HG03103 (cell line): ENCODE results near the gene PLN.

ENCODE experiments used
- ATAC-seq: cut with Tn5 transposase; IDR thresholded peaks from one replicate; pipeline ENCODE4 v1.9.1; 2021; ENCODE audit warnings: low read depth; ENCODE audit not compliant: unreplicated experiment

PLN gene

DNA sequence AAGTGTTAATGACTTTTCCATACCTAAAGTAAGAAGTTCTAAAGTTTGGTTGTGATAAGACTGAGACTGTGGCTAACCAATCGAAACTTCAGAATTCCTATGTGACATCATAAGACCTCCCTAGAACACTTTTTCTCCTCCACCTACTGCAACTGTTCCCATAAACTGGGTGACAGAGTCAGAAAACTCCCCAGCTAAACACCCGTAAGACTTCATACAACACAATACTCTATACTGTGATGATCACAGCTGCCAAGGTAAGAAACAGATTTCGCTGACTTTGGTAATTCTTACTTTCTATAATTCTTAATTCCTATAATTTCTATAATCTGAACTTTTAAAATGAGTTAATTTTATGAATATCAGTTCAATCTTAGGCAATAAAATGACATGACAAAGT is at the start of gene PLN:
PLN (plus strand) TSS at position 161 of the 400 bp plus-strand sequence. CDS start 10,626 bp downstream, outside the sequence.
- no peak for ATAC-seq

DNA sequence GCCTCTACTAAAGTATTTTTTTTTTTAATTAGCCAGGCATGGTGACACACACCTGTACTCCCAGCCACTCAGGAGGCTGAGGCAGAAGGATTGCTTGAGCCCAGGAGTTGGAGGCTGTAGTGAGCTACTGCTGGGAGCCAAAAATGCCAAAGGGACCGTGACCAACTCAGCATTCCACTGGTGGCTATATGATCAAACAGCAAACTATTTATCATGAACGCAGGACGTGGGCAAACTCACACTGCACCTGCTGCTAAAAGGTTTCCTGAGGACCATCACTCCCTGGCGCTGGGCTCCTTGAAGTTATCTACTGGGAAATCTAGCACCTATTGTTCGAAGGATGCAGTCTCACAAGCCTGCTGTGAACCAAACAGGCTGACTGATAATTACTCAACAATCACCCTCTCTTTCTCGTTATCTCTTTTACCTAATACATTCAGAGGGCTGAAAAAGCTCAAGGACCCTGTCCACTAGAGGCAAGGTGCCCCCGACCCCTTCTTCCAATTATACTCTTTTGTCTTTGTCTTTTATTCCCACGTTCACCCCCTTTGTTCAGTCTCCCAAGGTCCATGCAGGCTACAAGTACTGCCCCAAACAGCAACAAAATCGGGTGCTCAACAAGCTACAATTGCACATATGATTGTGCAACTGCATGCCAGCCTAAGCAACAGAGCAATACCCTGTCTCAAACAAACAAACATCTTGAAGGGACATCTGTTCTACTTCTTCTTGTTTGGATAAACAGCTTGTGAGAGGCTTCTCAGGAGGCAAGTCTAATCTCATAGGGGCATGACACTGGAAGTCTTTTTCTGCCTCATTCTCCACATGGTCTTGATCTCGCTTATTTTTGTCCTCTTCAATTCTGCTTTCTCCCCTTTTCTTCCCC is 47.7 kb upstream of the PLN start:
- ATAC-seq, result no peak

DNA sequence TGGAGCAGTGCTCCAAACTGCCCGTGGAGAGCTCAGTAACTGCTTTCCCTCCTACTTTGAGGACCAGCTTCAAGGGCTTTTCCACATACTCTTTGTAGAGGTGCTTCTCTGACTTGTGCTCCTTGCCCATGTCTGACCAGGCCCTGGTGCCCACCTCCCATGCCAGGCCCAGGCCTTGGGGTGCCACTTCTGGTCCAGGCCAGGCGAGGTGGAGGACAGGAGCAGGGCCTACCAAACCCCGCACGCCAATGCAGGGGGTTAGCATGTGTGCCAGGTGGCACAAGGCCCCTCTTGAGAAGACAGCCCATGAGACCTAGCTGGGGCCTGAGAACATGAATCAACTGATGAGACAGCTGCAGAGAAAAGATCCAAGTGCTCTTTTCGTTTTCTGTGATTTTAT is 47.0 kb upstream of the PLN start:
- ATAC-seq, result no peak

DNA sequence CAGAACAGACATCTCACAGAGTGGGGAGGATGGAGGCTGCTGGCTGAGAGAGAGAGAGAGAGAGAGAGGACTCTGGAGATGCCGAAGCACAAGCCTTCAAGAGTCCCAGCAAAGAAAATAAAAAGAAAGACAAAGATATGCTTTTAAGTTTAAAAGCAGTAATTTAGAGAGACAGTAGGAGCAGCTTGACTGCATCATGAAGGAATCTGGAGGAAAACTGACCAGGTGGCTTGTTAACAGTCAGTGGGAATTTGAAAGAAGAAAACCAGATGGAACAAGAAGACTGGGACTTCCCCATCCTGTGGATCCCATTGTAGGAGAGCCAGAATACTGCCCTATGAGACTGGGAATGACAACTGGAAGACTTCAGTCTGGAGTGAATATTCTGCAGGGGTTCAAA is 46.3 kb upstream of the PLN start:
- no peak for ATAC-seq

DNA sequence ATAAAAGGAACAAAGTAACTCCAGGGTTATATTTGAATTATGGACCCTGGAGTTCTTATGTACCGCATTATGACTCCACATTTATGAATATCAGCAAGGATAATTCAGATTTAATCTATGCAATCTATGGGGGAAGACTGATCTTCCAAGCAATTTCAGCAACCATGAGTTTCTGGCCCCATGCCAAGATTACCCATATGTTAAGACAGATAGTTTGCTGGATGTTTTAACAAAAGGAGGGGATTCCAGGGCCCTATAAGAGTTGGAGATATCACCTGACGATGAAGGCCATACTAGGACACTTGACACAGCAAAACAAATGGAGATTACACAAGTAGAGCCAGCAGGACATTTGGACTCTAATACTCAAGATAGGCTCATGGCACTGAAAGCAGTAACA is 45.9 kb upstream of the PLN start:
- ATAC-seq, result no peak

DNA sequence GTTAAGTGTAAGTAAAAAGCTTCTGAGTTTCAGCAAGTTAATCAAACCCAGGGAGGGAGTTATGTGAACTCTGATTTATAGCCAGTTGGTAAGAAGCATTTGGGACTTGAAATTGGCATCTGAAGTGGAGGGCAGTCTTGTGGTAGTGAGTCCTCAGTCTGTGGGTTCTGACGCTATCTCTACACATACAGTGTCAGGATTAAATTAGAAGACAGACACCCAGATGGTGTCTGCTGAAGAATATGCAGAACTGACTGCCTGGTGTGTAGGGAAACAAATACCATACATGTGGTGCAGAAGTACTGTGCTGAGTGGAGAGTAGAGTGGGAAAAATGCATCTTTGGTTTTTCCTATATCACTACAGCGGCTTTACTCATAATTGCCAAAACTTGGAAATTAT is 43.5 kb upstream of the PLN start:
- no peak for ATAC-seq

DNA sequence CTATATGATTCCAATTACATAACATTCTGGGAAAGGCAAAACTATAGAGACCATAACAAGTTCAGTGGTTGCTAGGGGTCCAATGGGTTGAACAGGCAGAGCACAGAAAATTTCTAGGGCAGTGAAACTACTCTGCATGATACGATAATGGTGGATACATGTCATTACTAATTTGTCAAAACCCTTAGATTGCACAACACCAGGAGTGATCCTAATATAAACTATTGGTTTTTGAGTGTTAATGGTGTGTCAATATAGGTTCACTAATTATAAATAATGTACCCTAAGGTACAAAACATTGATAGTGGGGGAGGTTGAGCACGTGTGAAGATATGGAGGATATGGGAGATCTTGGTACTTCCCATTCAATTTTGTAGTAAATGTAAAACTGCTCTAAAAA is 42.4 kb upstream of the PLN start:
- no peak for ATAC-seq

DNA sequence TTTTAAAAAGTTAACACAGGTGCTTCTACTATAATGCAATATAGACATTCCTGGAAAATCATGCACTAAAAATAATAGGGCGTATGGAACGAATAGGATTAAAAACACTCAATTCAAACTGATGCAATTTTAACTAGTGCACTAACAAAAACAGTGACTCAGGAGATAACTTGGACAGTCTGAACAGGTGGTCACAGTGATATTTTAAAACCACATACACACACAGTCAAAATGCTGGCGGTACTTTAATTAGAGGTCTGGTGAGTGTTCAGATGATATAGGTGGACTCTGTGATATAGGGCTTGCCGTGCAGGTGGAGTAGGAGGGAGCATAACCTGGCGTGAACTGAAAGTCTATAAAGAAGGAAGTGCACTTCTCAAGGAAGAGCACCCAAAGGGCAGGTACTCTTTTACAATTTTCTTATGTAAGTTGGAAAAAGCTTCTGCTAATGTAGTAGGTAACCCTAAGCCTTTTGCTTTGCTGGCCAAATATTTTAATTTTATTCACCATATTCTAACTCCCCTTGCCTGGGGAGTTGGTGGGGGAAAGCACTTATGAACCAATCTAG is 41.9 kb upstream of the PLN start:
- ATAC-seq, result no peak

DNA sequence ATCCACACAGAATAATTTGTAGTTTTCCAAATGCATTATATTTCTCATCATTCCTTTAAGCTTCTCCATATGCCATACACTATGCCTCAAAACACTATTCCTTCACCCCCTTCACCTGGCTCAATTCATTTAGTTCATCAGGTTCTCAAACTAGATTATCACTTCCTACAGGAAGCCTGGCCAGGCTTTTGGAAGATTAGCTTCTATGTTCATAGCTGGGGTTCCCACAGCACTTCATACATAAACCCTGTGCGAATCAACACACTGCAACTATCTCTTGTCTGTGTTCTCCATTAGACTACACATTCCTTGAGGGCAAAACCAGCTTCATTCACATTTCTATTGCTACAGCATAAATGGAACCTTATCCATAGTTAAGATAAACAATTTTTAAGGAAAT is 40.5 kb upstream of the PLN start:
- no peak for ATAC-seq

DNA sequence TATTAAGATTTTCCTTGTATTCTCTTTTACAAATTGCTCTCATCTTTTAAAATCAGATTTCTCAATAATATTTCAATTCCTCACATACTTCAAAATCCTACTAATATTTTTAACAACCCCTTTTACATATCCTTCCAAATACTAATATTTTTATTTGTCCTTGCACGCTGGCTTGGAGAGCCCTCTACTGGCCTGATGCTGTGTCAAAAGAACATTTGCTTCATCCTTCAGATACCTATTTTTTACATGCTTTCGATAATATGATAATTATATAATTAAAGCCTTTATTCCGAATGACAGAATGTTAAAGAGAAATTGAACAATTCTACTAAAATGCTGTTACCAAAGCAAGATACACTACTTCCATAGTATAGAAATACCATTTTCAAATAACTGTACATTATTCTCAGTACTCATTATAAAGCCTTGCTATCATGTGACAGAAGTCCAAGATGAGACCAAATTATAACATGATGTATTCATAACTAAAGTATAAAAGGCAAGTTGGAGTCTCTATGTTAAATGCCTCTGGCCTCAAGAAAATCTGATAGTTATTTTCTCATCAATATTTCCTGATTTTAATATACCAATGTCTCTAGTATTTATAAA is 39.0 kb upstream of the PLN start:
- ATAC-seq, result no peak

DNA sequence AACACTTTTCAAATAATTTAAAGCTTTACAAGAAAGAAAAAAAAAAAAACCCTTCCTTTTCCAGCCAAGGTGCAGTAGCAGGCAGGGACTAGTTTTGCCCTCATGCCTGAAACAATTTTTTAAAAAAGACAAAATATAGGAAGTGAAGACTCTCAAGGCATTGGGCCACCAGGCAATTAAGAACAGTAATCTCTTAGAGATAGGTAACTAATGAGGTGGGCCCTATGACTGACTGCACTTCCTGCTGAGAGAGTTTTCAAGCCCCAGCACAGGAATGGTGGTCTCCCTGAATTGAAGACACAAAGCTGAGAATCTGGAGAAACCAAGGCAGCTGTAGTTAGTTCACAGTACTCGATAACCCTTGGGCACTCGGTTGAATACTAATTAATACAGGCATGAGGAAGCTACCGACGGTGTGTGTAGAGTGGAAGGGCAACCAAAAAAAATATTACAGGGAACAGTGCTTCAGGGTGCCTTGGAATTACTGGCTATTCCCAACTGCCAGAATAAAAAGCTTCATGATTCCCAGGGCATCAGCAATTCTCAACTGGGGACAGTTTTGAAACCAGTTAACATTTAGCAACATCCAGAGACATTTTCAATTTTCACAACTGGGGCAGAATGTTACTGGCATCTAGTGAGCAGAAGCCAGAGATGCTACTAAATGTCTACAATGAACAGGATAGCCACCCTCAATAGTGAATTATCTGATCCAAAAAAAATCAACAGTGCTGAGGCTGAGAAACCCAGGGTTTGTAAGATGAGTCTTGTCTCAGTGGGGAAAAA is 36.0 kb upstream of the PLN start:
- no peak for ATAC-seq

DNA sequence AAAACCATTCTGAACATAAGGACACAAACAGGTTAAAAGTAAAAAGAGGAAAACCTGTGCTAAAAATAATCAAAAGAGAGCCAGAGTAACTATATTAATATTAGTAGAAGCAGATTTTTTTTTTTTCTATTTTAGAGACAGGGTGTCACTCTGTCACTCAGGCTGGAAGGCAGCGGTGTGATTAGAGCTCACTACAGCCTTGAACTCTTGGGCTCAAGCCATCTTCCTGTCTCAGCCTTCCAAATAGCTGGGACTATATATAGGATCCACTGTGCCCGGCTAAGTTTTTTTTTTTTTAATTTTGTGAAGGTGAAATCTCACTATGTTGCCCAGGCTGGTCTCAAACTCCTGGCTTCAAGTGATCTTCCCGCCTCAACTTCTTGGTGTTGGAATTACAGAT is 33.4 kb upstream of the PLN start:
- no peak for ATAC-seq

DNA sequence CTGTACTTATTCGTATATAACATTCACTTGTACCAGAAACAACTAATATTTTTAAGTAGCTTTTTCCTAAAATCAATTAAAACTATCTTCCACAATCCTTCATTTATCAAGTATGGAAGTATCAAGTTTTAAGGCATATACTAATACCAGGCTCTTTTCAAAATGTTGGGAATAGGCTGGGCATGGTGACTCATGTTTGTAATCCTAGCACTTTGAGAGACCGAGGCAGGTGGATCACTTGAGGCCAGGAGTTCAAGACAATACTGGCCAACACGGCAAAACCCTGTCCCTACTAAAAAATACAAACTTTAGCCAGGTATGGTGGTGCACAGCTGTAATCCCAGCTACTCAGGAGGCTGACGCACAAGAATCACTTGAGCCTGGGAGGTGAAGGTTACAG is 25.7 kb upstream of the PLN start:
- no peak for ATAC-seq

DNA sequence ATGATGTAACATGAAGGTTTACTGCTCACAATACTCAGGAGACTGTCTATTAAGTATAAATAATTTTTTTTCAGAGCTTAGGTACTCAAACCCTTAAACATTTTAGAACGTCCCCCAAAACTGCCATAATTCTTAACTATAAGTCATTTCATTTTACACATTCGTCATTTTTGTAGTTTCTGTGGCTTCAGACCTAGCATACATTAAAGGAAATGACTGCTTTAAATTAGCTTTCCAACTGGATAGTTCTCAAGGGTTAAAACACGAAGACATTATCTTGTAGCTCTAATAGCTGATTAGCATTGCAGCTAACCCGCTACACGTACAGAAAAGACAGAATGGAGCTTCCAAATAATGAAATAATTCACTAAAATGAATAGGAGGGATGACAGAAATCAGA is 24.9 kb upstream of the PLN start:
- ATAC-seq, result no peak

DNA sequence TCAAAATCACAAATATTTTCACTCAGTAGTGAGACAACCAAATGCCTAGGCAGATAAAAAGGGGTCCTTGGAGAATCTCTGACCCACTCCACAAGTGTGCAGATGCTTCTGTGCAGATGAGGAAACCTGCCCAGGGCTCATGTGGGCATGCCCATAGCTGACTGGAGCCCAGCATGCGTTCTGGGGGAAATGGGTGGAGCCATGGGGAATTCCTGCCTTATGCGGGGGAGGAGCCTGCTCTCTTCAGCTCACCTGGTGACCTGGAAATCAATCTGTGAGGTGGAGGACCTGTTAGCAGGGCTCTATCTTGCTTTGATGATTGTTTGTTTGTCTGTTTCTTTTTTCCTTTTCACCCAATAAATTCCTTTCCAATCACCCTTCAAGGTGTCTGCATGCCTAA is 23.4 kb upstream of the PLN start:
- no peak for ATAC-seq

DNA sequence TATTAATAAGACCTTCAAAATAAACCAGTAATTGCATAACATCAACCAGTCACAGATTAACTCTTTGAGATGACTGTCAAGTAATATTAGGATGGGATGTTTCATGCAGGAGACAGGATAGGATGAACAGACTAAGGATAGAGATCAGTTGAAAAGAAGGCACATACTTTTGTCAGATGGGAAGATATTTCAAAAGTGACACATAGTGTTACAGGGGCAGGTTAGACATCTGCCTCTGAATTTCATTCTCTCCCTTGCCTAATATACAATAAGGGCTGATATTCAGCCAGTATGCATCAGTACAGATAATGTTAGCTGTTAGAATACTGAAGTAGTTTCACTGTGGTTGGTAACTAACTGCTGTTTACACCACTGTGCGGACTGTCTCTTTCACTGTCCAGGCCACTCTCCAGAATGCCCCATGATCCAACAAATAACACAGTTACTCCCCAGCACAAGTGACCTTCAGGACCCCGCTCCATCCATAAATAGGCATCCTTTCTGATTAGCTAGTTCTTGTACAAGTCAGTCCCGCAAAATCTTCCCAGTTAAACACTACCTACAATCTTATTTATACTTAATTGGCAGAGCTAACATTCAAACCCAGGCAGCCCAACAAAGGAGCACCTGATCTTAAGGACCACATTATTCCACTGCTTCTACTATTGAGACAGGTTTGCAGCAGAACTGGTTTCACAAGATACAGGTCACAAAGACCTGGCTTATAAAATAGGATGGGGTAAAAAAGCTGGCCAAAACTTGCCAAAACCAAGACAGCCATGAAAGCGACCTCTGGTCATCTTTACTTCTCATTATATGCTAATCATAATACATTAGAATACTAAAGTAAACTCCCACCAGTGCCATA is 21.9 kb upstream of the PLN start:
- no peak for ATAC-seq

DNA sequence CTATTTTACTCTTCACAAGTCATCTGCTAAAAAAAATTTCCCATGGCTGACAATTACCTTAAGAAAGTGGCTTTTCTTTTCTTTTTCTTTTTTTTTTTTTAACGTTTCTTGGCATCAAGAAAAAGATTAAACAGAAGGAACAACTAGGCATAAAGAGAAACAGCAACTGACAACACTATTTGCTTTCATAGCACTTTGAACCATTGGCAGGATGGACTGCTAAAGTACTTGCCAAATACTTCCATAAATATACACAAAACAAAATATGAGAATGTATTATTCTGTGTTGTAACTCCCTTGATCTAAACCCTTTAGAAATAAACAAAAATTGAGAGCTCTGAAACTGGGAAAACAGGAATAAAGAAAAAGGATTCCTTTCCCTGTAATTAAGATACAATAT is 20.0 kb upstream of the PLN start:
- no peak for ATAC-seq

DNA sequence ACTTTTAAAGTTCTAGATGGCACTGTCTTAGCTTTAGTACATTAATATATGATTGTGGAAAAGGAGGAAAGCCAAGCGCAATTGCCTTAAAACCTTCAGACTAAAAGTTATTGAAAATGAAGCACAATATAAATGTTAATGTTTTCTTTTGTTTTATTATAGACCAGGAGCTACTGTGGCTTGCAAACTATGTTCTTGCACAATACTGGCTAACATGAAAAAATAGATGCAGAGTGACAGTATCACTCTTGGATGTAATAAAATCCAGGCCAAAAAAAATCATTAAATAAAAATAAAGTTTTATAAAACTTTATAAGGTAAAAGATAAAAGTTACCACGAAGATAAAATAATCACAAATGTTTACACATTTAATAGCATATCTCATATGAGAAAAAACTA is 18.3 kb upstream of the PLN start:
- ATAC-seq, result no peak

DNA sequence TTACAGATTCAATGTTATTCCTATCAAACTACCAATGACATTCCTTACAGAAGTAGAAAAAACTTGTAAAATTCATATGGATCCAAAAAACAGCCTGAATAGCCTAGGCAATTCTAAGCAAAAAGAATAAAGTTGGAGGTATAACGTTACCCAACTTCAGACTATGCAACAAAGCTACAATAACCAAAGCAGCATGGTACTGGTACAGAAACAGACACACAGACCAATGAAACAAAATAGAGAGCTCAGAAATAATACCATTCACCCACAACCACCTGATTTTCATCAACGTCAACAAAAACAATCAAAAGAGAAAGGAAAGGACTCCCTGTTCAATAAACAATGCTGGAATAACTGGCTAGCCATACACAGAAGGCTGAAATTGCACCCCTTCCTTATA is 17.2 kb upstream of the PLN start:
- ATAC-seq, result no peak

DNA sequence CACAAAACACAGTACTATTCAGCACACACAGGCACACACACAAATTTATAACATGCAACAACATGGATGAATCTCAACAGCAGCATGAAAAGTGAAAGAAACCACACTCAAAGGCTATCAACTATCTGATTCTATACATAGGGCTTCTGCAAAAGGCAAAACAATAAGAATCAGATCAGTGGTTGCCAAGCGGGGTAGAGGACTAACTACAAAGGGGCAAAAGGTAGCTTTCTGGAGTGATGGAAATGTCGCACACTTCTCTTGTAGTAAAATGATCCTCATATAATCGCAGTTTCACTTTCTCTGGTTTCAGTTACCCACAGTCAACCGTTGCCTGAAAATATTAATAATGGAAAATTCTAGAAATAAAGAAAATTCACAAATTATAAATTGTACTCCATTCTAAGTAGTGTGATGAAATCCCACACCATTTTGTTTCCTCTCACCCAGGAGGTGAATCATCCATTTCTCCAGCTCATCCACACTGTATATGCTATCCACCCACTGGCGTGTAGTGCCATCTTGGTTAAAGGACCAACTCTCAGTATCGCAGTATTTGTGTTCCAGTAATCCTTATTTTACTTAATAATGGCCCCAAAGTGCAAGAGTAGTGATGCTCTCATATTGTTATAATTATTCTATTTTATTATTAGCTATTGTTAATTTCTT is 12.8 kb upstream of the PLN start:
- no peak for ATAC-seq
